ENCODE measurements around the gene AIF1.
A peak's percentile ranks its signal among the peaks of the same experiment; 100 is the strongest.

The AIF1 gene

GRCh38 chr6:31607317-31607716, 7.7 kb upstream of the AIF1 start:
- ChIA-PET CTCF (interaction anchor here (6.9 to 39.5 kb wide), 2 partner anchors 10 to 43 kb away, joined by 83 to 2725 read pairs; partner anchors contain the start of genes ATP6V1G2, DDX39B, LST1 and LTA), POLR2A (interaction anchor here (0.7 kb wide), 1 partner anchor 31 kb away, joined by 3 read pairs; no protein-coding TSS in a partner anchor)

DNA sequence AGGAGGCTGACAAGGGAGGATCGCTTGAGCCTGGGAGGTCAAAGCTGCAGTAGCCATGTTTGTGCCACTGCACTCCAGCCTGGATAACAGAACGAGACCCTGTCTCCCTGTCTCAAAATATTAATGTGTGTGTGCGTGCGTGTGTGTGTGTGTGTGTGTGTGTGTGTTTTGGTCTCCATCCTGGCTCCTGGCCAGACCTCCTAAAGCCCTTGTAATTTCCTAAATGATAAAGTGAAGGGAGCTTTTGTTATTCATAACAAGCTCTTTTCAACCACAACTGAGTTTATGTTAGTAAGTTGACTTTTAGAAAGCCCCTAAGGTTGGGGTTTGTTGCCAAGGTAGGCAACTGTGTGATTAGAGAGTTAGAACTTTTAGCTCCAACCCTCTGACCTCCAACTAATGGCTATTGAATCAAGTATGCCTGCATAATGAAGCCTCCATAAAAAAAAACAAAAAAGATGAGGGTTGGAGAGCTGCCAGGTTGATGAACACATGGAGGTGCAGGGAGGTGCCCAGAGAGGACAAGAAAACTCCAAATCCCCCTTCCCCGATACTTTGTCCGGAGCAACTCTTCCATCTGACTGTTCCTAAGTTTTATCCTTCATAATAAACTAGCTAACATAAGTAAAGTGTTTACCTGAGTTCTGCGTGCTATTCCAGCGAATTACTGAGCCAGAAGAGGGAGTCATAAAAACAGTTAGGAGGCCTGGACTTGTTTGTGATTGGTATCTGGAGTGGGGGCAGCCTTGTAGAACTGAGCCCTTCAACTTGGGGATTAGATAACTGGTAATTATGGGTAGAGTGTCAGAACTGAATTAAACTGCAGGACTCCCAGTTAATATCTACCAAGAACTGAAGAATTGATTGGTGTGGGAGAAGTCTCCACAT, 5.3 kb upstream of the AIF1 start:
- no peak for TF ChIP-seq CTCF (IDR thresholded peaks at IDR 0.05; ENCODE audit: control extremely low read depth, extremely low read depth, low read depth, missing control alignments)
- POLR2A ChIA-PET, result no interaction called here
- DNase-seq (ENCODE audit: extremely low spot score), result no peak
- CTCF ChIA-PET, result interaction anchor here (2.3 to 39.5 kb wide), 3 partner anchors 12 to 117 kb away, joined by 5 to 2725 read pairs (median 83); partner anchors contain the start of genes ATP6V1G2, DDX39B, LST1 and LTA

More at GRCh38 chr6:31607317-31607716, 7.7 kb upstream of the AIF1 start:
- no peak for TF ChIP-seq CTCF (IDR thresholded peaks at IDR 0.05; ENCODE audit: control extremely low read depth, extremely low read depth, low read depth, missing control alignments)
- no peak for DNase-seq (ENCODE audit: extremely low spot score)

- DNase-seq (ENCODE audit: extremely low spot score), result no peak
- no peak for TF ChIP-seq CTCF (IDR thresholded peaks at IDR 0.05; ENCODE audit: control extremely low read depth, extremely low read depth, low read depth, missing control alignments)
- POLR2A ChIA-PET, result interaction anchor here (0.7 to 1.0 kb wide), 2 partner anchors 36 to 55 kb away, joined by 3 to 5 read pairs; partner anchors contain the start of gene TNF
- CTCF ChIA-PET, result interaction anchor here (2.3 to 39.5 kb wide), 3 partner anchors 13 to 118 kb away, joined by 5 to 2725 read pairs (median 83); partner anchors contain the start of genes ATP6V1G2, DDX39B, LST1 and LTA
These were observed 4.1 kb upstream of the AIF1 start for GRCh38 chr6:31610968-31611367.

DNA sequence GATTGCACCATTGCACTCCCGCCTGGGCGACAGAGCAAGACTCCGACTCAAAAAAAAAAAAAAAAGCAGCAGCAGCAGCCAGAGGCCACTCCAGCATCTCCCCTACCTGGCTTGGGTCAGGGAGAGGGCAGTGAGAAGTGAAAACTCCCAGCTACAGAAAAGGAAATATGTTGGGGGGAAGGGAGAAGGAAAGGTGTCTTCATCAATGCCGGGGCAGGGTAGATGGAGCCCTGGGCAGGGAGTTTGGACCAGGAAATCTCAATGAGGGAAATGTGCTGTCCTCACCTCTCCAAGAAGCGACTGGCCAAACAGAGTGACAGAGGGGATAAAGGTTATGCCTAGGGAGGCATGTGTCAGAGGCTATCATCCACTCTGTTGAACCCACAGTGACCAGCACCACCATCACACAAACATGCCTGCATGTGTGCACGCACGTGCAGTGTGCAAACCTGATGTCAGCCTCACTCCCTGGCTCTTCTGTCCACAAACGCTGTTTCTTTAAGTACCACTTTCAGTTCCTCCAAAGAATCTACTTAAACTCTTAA, 887 bp upstream of the AIF1 start:
- TF ChIP-seq CTCF (IDR thresholded peaks at IDR 0.05; ENCODE audit: control extremely low read depth, extremely low read depth, low read depth, missing control alignments), result no peak
- ChIA-PET CTCF (interaction anchor here (1.8 to 6.6 kb wide), 4 partner anchors 16 to 68 kb away, joined by 7 to 73 read pairs (median 24); partner anchors contain the start of genes ATP6V1G2 and LTB), POLR2A (interaction anchor here (0.6 to 0.8 kb wide), 2 partner anchors 12 to 37 kb away, joined by 4 read pairs; no protein-coding TSS in a partner anchor)
- peak; percentile 79 for DNase-seq (ENCODE audit: extremely low spot score)

GRCh38 chr6:31615748-31616147, 714 bp downstream of the AIF1 start:
- POLR2A ChIA-PET, result no interaction called here
- CTCF ChIA-PET, result interaction anchor here (0.8 to 6.6 kb wide), 6 partner anchors 10 to 65 kb away, joined by 3 to 73 read pairs (median 10); partner anchors contain the start of gene LTB
- DNase-seq (ENCODE audit: extremely low spot score), result no peak
- no peak for TF ChIP-seq CTCF (IDR thresholded peaks at IDR 0.05; ENCODE audit: control extremely low read depth, extremely low read depth, low read depth, missing control alignments)

DNA sequence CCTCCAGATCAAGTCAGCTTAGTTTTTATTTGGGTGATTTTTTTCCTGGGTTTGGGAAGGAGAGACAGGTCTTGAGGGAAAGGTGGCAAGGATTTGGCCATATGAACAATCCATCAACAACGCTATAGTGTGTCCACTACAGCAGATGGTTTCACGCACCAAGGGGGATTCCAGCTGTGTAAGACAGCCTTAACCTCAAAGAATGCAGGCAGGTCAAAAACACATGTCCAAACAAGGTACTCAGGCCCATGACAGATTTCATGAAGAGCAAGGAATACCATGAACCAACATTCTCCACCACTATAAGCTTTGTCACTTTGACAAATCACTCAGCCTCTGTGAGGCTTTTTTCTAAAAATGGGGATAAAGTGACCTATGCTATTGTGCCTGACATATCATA, 2.0 kb downstream of the AIF1 start:
- ChIA-PET CTCF (interaction anchor here (0.7 to 6.6 kb wide), 8 partner anchors 8 to 71 kb away, joined by 3 to 73 read pairs (median 4); partner anchors contain the start of genes ATP6V1G2 and NCR3), POLR2A (no interaction called here)
- no peak for DNase-seq (ENCODE audit: extremely low spot score)
- no peak for TF ChIP-seq CTCF (IDR thresholded peaks at IDR 0.05; ENCODE audit: control extremely low read depth, extremely low read depth, low read depth, missing control alignments)

All from GM10248 (cell line).